H1 (cell line): ENCODE data around the gene ASAH2B. TPM values are rescaled to one million over a fixed set of nuclear protein-coding genes. Genes with fewer than 3 reads are reported as not detected.
"Not testable (repeated sequence)": the region's sequence is repeated elsewhere in the genome, so short reads cannot be mapped to it uniquely, and the experiment has no call there.

Experiments
- CTCF ChIA-PET: fragments of 300-600 bp; sonication (Branson Sonifier 250); formaldehyde crosslinking; loops from one replicate; lab custom pipeline; 2021; ENCODE audit not compliant: partially characterized antibody; lab: Charles Lee
- POLR2A ChIA-PET: fragments of 300-600 bp; sonication (Branson Sonifier 250); formaldehyde crosslinking; loops from one replicate; lab custom pipeline; 2021; ENCODE audit warnings: inconsistent platforms; ENCODE audit not compliant: partially characterized antibody; lab: Charles Lee
- DNase-seq, 2 experiments: peaks; one replicate each; pipeline versions ENCODE4 v3.0.0 to v3.0.0-alpha.2; 2010 to 2022; ENCODE audit warnings: low spot score in 2 of 2, low read depth in 1 of 2, mixed read lengths in 1 of 2
- FAIRE-seq: peaks from 2 replicates; lab custom pipeline; 2011; peaks lifted over from hg19 to GRCh38; lab: Jason Lieb, UNC
- H2AFZ ChIP-seq: 2 replicates; pipeline ENCODE4 v1.8.1; 2012; ENCODE audit warnings: low read length, inconsistent platforms
- H2AK5ac ChIP-seq: 2 replicates; pipeline ENCODE4 v1.6.1; 2013; ENCODE audit warnings: low read depth, low read length
- H2BK120ac ChIP-seq: replicated peaks from 2 replicates; pipeline ENCODE3; 2013; ENCODE audit warnings: low read depth, low read length, inconsistent platforms
- H2BK12ac ChIP-seq: 2 replicates; pipeline ENCODE4 v1.6.1; 2013; ENCODE audit warnings: low read depth, low read length
- H2BK15ac ChIP-seq: 2 replicates; pipeline ENCODE4 v1.6.1; 2013; ENCODE audit warnings: low read length
- H2BK20ac ChIP-seq: 2 replicates; pipeline ENCODE4 v1.6.1; 2013; ENCODE audit warnings: low read length
- H2BK5ac ChIP-seq: 2 replicates; pipeline ENCODE4 v1.6.1; 2013; ENCODE audit warnings: low read depth, low read length
- H3K14ac ChIP-seq: 2 replicates; pipeline ENCODE4 v1.6.1; 2013; ENCODE audit warnings: inconsistent platforms; ENCODE audit not compliant: insufficient read length
- H3K18ac ChIP-seq: 2 replicates; pipeline ENCODE4 v1.6.1; 2013; ENCODE audit warnings: low read length; ENCODE audit errors: extremely low read depth
- H3K23ac ChIP-seq: 2 replicates; pipeline ENCODE4 v1.6.1; 2013; ENCODE audit warnings: inconsistent platforms; ENCODE audit not compliant: insufficient read length
- H3K23me2 ChIP-seq: 2 replicates; pipeline ENCODE4 v1.6.1; 2013; ENCODE audit warnings: low read depth, low read length
- H3K27ac ChIP-seq: 2 replicates; pipeline ENCODE4 v1.6.1; 2011; ENCODE audit warnings: low read depth, low read length, inconsistent platforms
- H3K27me3 ChIP-seq, 4 experiments: replicated peaks in 1 of 4; 1 replicate in 1 of 4; 2 replicates in 3 of 4; pipeline versions ENCODE4 v1.6.1 to v1.8.1; 2011 to 2013; ENCODE audit warnings: low read length in 3 of 4, mild to moderate bottlenecking in 3 of 4, inconsistent platforms in 2 of 4, mixed read lengths in 2 of 4, moderate library complexity in 1 of 4; ENCODE audit not compliant: control insufficient read depth in 3 of 4, insufficient read depth in 3 of 4; ENCODE audit errors: extremely low read depth in 1 of 4
- H3K36me3 ChIP-seq, 4 experiments: 2 replicates each; pipeline versions ENCODE4 v1.6.1 to v1.8.1; 2011 to 2013; ENCODE audit warnings: mild to moderate bottlenecking in 4 of 4, low read length in 3 of 4, moderate library complexity in 2 of 4, control low read depth in 1 of 4, inconsistent platforms in 1 of 4; ENCODE audit not compliant: insufficient read depth in 4 of 4, control insufficient read depth in 2 of 4
- H3K4ac ChIP-seq: replicated peaks from 2 replicates; pipeline ENCODE3; 2013; ENCODE audit warnings: low read length, low read depth, mixed read lengths, inconsistent platforms; ENCODE audit not compliant: insufficient read length
- H3K4me1 ChIP-seq, 4 experiments: replicated peaks in 1 of 4; 1 replicate in 1 of 4; 2 replicates in 3 of 4; pipeline versions ENCODE4 v1.6.1 to v1.8.1; 2011 to 2013; ENCODE audit warnings: low read length in 3 of 4, inconsistent platforms in 2 of 4, mixed read lengths in 1 of 4; ENCODE audit not compliant: insufficient read depth in 4 of 4, control insufficient read depth in 3 of 4
- H3K4me2 ChIP-seq, 2 experiments: 2 replicates each; pipeline versions ENCODE4 v1.6.1 to v1.8.1; 2011 to 2013; ENCODE audit warnings: low read depth in 2 of 2, low read length in 2 of 2, control low read depth in 1 of 2, inconsistent platforms in 1 of 2, mild to moderate bottlenecking in 1 of 2; ENCODE audit not compliant: insufficient read depth in 1 of 2
- H3K4me3 ChIP-seq, 4 experiments: fragments of 200-600, 300-600 bp in 1 of 4; sonication (generic), shearing (Covaris generic), sonication (Bioruptor Twin) in 1 of 4; 2 replicates each; pipeline versions ENCODE4 v1.5.1 to v1.8.1; 2011 to 2016; ENCODE audit warnings: low read length in 4 of 4, low read depth in 3 of 4, control low read depth in 2 of 4, inconsistent platforms in 2 of 4, mild to moderate bottlenecking in 2 of 4, mixed read lengths in 1 of 4, moderate library complexity in 1 of 4; ENCODE audit not compliant: insufficient read depth in 2 of 4; ENCODE audit errors: extremely low read depth in 1 of 4
- H3K56ac ChIP-seq: replicated peaks from 2 replicates; pipeline ENCODE3; 2013; ENCODE audit warnings: low read depth, mild to moderate bottlenecking, mixed read lengths, low read length, inconsistent platforms; ENCODE audit not compliant: insufficient read length
- H3K79me1 ChIP-seq: 2 replicates; pipeline ENCODE4 v1.6.1; 2013; ENCODE audit warnings: low read depth, low read length, control low read depth
- H3K79me2 ChIP-seq, 2 experiments: 2 replicates each; pipeline versions ENCODE4 v1.6.1 to v1.8.1; 2012 to 2013; ENCODE audit warnings: low read length in 2 of 2, mild to moderate bottlenecking in 2 of 2, inconsistent platforms in 1 of 2; ENCODE audit not compliant: insufficient read depth in 2 of 2, control insufficient read depth in 1 of 2
- H3K9ac ChIP-seq, 4 experiments: replicated peaks in 1 of 4; 1 replicate in 1 of 4; 2 replicates in 3 of 4; pipeline versions ENCODE4 v1.6.1 to v1.8.1; 2011 to 2013; ENCODE audit warnings: low read depth in 3 of 4, low read length in 3 of 4, control low read depth in 2 of 4, mild to moderate bottlenecking in 2 of 4, moderate library complexity in 2 of 4, inconsistent platforms in 1 of 4; ENCODE audit errors: extremely low read depth in 1 of 4
- H3K9me3 ChIP-seq, 2 experiments: 2 replicates each; pipeline versions ENCODE4 v1.6.1 to v1.8.1; 2012 to 2013; ENCODE audit warnings: mild to moderate bottlenecking in 2 of 2, moderate library complexity in 2 of 2, control low read depth in 1 of 2, inconsistent platforms in 1 of 2, low read depth in 1 of 2, low read length in 1 of 2, mixed read lengths in 1 of 2; ENCODE audit not compliant: insufficient read depth in 2 of 2
- H4K20me1 ChIP-seq, 2 experiments: replicated peaks in 1 of 2; 2 replicates each; pipeline versions ENCODE3 to v1.8.1; 2011 to 2013; ENCODE audit warnings: inconsistent platforms in 2 of 2, low read length in 2 of 2, mild to moderate bottlenecking in 1 of 2; ENCODE audit not compliant: insufficient read depth in 2 of 2, control insufficient read depth in 1 of 2
- H4K5ac ChIP-seq: 2 replicates; pipeline ENCODE4 v1.6.1; 2013; ENCODE audit warnings: low read length, low read depth, mixed read lengths, inconsistent platforms; ENCODE audit not compliant: insufficient read length
- H4K8ac ChIP-seq: 2 replicates; pipeline ENCODE4 v1.8.0; 2013; ENCODE audit warnings: mild to moderate bottlenecking, moderate library complexity, low read length, inconsistent platforms; ENCODE audit not compliant: insufficient read depth; ENCODE audit errors: extremely low read depth
- H4K91ac ChIP-seq: replicated peaks from 2 replicates; pipeline ENCODE3; 2013; ENCODE audit warnings: low read length, mixed read lengths, inconsistent platforms; ENCODE audit not compliant: insufficient read length
- WGBS, 2 experiments: shearing (Covaris generic) in 1 of 2; methylation state at CpG; one replicate each; pipeline versions ENCODE4 v1.1.6 to v1.1.7; 2013 to 2015; ENCODE audit warnings: low lambda C conversion rate in 2 of 2, mixed read lengths in 2 of 2, inconsistent platforms in 1 of 2, low coverage in 1 of 2, missing lambda C conversion rate in 1 of 2; ENCODE audit not compliant: insufficient replicate concordance in 2 of 2, insufficient coverage in 1 of 2, insufficient read length in 1 of 2; ENCODE audit errors: extremely low coverage in 1 of 2, missing lambda C conversion rate in 1 of 2; 5-methylcytosine and 5-hydroxymethylcytosine counted together
- polyA plus RNA-seq, 7 experiments: library from polyadenylated mRNA; depleted of rRNA in 3 of 7; stranded (reverse) in 5 of 7; unstranded in 2 of 7; fragments of >200 nt in 5 of 7; fragments of 200-250 nt in 2 of 7; gene quantifications; 1 replicate in 5 of 7; 2 replicates in 1 of 7; 4 replicates in 1 of 7; pipeline versions ENCODE4 v1.2.1 to v1.2.3, GENCODE V29; 2011 to 2013; ENCODE audit warnings: missing spikeins in 2 of 7, mixed read lengths in 2 of 7
- total RNA-seq: library from RNA; stranded (reverse); fragmentation: NEBNext Ultra II Directional; extraction: Animal tissue kit (Norgen Biotek cat#: 25700); gene quantifications from 2 replicates; pipeline ENCODE4 v1.2.1, GENCODE V29; 2021

The ASAH2B gene
- total and polyA plus RNA-seq, 2 of the 8 experiments (the other 6 are each of a cell fraction or from before 2014, with no cell fraction given) = 3.6 to 4.7 TPM

GRCh38 chr10:50772042-50772441, 32.3 kb downstream of the ASAH2B start:
- FAIRE-seq, H4K5ac ChIP-seq, POLR2A ChIA-PET: not testable (repeated sequence)

GRCh38 chr10:50774868-50775267, 35.1 kb downstream of the ASAH2B start:
- CTCF ChIA-PET = not testable (repeated sequence)

More at GRCh38 chr10:50772042-50772441, 32.3 kb downstream of the ASAH2B start:
- H2BK20ac ChIP-seq, H4K8ac ChIP-seq, H3K4me1 ChIP-seq, H3K23me2 ChIP-seq, H3K27ac ChIP-seq, H4K20me1 ChIP-seq, H3K79me1 ChIP-seq, H3K4ac ChIP-seq, H3K9ac ChIP-seq, H3K79me2 ChIP-seq, H2BK12ac ChIP-seq, H3K18ac ChIP-seq, H2BK5ac ChIP-seq, H3K4me3 ChIP-seq, H4K91ac ChIP-seq, H2BK120ac ChIP-seq, H3K14ac ChIP-seq, H2AFZ ChIP-seq, H2AK5ac ChIP-seq, H2BK15ac ChIP-seq, H3K27me3 ChIP-seq, DNase-seq, CTCF ChIA-PET, H3K36me3 ChIP-seq, H3K9me3 ChIP-seq, H3K4me2 ChIP-seq, H3K56ac ChIP-seq, H3K23ac ChIP-seq: not testable (repeated sequence)
- WGBS, 2 experiments = 93% methylated on average over 3 of the region's 3 CpGs; no CpG with 5 or more reads in 1 of the 2 experiments

More at GRCh38 chr10:50774868-50775267, 35.1 kb downstream of the ASAH2B start:
- H2BK15ac ChIP-seq, H3K23ac ChIP-seq, POLR2A ChIA-PET, FAIRE-seq, H3K23me2 ChIP-seq, H2AFZ ChIP-seq, H3K56ac ChIP-seq, H3K9me3 ChIP-seq, H2BK120ac ChIP-seq, H4K20me1 ChIP-seq, H3K14ac ChIP-seq, H4K91ac ChIP-seq, H3K27me3 ChIP-seq, H2AK5ac ChIP-seq, H3K79me2 ChIP-seq, H2BK12ac ChIP-seq, H3K4ac ChIP-seq, H3K79me1 ChIP-seq, H3K4me2 ChIP-seq, H3K4me1 ChIP-seq, H4K5ac ChIP-seq, H4K8ac ChIP-seq, H3K9ac ChIP-seq, DNase-seq, H3K4me3 ChIP-seq, H2BK20ac ChIP-seq, H3K18ac ChIP-seq, H3K27ac ChIP-seq, H3K36me3 ChIP-seq, H2BK5ac ChIP-seq: not testable (repeated sequence)
- 92% methylated on average over 2 of the region's 2 CpGs; no CpG with 5 or more reads in 1 of the 2 experiments for WGBS, 2 experiments
